Thyroid gland (tissue), 4 donors: ENCODE measurements around the gene WDR27.

Experiments
- POLR2A ChIP-seq, 2 donors: fragments of 450-650 bp; IDR thresholded peaks; one replicate each; pipeline ENCODE4 v1.6.1; 2017; ENCODE audit warnings: antibody characterized with exemption in 2 of 2, mild to moderate bottlenecking in 2 of 2, moderate library complexity in 1 of 2
- TF ChIP-seq, protein P1 (sequence below), 6 experiments: fragments of 200-600 bp in 3 of 6; fragments of 450-650 bp in 3 of 6; sonication (generic) in 3 of 6; IDR thresholded peaks; one replicate each; pipeline ENCODE4 v1.5.1; 2016 to 2019; ENCODE audit warnings: antibody characterized with exemption in 6 of 6, mild to moderate bottlenecking in 2 of 6, inconsistent platforms in 1 of 6, moderate library complexity in 1 of 6

DNA sequence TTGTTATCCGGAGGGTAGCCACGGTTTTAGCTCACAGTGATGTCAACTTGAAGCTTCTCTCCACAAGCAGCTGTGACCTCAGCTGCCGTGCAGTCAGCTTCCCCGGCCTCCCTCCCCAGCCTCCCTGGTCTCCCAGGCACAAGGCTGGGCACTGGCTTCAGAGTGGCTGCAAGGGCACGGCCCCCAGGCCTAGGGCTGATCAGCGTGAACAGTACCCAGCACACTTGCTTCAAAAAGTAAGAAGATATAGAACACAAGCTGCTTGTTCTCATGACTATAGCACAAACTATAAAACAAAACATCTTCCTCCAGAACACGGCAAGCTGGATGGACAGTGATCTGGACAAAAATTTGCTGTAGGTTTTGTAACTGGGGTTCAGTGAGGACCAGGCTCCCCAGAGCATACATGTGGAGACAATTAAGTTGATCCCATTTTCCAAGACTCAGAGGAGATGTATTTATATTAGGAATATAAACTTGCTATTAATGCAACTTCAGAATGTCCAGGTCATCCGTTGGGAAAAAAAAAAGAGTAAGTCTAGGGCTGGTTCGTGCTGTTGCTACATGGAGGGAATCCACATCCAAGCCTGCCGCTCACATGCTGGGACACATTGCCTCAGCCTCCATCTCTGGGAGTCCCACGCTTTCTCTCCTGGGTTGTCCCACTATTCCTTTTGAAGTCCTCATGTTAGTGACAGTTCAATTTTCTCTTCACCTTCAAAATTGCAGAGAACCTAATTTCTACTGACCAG is 248.8 kb downstream of the WDR27 start:
- TF ChIP-seq POLR2A (IDR thresholded peaks at IDR 0.05), result no peak
- TF ChIP-seq, protein P1, sequence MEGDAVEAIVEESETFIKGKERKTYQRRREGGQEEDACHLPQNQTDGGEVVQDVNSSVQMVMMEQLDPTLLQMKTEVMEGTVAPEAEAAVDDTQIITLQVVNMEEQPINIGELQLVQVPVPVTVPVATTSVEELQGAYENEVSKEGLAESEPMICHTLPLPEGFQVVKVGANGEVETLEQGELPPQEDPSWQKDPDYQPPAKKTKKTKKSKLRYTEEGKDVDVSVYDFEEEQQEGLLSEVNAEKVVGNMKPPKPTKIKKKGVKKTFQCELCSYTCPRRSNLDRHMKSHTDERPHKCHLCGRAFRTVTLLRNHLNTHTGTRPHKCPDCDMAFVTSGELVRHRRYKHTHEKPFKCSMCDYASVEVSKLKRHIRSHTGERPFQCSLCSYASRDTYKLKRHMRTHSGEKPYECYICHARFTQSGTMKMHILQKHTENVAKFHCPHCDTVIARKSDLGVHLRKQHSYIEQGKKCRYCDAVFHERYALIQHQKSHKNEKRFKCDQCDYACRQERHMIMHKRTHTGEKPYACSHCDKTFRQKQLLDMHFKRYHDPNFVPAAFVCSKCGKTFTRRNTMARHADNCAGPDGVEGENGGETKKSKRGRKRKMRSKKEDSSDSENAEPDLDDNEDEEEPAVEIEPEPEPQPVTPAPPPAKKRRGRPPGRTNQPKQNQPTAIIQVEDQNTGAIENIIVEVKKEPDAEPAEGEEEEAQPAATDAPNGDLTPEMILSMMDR (IDR thresholded peaks at IDR 0.05), result no peak
